Measurements from ENCODE around the gene HOXD10.
A peak's percentile ranks its signal among the peaks of the same experiment; 100 is the strongest.

Gene HOXD10

DNA sequence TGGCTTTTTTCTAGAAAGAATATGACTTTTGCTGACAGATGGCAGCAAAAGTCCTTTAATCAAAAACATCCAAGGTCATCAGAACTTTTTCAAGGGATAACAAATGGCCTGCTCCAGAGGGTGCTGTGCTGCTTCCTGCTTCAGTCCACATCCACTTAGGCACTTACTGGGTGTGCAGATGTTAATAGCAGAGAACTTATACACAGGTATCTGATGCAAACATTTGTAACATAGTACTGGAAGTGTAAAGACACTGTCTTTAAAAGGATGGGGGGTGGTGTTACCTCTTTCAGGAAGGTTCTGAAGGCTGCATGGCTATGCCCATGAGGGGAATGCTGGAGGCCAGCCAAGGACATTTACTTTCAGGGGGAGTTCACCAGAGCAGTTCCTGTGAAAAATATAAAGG is 18.5 kb downstream of the HOXD10 start:
- TF ChIP-seq MAX (IDR thresholded peaks at IDR 0.05) = no peak
- no peak for TF ChIP-seq EGR1 (IDR thresholded peaks at IDR 0.05)
- no peak for TF ChIP-seq RAD21 (IDR thresholded peaks at IDR 0.05; ENCODE audit: low read depth)
- no peak for TF ChIP-seq FOXM1 (IDR thresholded peaks at IDR 0.05; ENCODE audit: borderline replicate concordance, low read depth)
- no peak for TF ChIP-seq TCF12 (IDR thresholded peaks at IDR 0.05; ENCODE audit: low read depth)
- TF ChIP-seq, protein P1, sequence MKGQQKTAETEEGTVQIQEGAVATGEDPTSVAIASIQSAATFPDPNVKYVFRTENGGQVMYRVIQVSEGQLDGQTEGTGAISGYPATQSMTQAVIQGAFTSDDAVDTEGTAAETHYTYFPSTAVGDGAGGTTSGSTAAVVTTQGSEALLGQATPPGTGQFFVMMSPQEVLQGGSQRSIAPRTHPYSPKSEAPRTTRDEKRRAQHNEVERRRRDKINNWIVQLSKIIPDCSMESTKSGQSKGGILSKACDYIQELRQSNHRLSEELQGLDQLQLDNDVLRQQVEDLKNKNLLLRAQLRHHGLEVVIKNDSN (IDR thresholded peaks at IDR 0.05) = no peak
- no peak for TF ChIP-seq ZBTB7A (IDR thresholded peaks at IDR 0.05; ENCODE audit: low read depth)
- no peak for TF ChIP-seq TEAD4 (IDR thresholded peaks at IDR 0.05)
- no peak for TF ChIP-seq TAF1 (IDR thresholded peaks at IDR 0.05; ENCODE audit: low read depth)
- no peak for TF ChIP-seq EP300 (IDR thresholded peaks at IDR 0.05; ENCODE audit: borderline replicate concordance)
- TF ChIP-seq CREB1 (IDR thresholded peaks at IDR 0.05; ENCODE audit: low read depth) = no peak
- no peak for TF ChIP-seq YY1 (IDR thresholded peaks at IDR 0.05; ENCODE audit: low read depth)
- no peak for TF ChIP-seq CEBPB (IDR thresholded peaks at IDR 0.05)
- no peak for TF ChIP-seq REST (IDR thresholded peaks at IDR 0.05; ENCODE audit: low read depth)

DNA sequence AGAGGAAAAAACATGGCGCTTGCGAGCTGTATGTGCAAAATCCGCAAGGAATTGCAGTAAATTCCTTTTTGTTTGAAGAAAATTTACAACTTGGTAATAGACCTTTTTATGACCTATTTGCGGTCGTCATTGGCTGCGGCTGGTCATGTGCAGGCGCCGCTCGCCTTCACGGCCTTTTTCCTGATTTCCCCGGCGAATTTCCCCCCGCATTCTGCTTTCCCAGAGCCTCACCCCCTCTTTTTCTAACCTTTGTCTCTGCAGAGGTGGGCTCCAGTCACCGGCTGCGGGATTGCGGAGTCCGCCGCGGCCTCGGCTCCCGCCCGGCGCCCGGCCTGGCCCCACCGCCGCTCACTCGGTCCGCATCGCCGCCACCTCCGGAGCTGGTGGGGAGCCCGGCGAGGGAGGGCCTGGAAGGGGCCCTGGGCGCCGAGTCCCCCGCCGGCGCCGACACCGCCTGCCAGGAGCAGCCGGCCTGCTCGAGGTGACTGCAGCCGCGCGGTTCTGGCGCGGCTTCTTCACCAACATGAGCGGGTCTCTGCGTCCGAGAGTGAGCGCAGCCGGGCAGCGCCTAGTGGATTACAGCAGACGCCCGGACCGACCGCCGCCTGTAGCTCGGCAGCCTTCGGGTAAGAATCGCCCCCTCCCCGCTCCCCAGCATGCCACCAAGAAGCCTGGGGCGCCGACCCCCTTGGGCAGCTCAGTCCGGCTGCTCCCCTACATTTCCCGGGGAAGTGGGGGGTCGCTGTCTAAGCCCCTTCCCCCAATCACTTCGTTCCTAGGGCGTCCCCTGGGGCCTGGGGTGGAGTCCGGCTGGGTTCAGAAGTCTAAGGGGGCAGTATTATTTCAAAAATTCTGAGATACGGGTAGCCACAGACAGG is 20.0 kb downstream of the HOXD10 start:
- no peak for TF ChIP-seq NFIC (IDR thresholded peaks at IDR 0.05)
- TF ChIP-seq TAF1 (IDR thresholded peaks at IDR 0.05; ENCODE audit: low read depth) = peak; percentile 59
- TF ChIP-seq TEAD4 (IDR thresholded peaks at IDR 0.05) = no peak
- peak; percentile 28 for TF ChIP-seq MAX (IDR thresholded peaks at IDR 0.05)
- no peak for TF ChIP-seq REST (IDR thresholded peaks at IDR 0.05; ENCODE audit: low read depth)
- TF ChIP-seq TCF12 (IDR thresholded peaks at IDR 0.05; ENCODE audit: low read depth) = no peak
- TF ChIP-seq CEBPB (IDR thresholded peaks at IDR 0.05) = no peak
- TF ChIP-seq EP300 (IDR thresholded peaks at IDR 0.05; ENCODE audit: borderline replicate concordance) = no peak; the same call in 1 of the 2 replicates
- TF ChIP-seq FOXM1 (IDR thresholded peaks at IDR 0.05; ENCODE audit: borderline replicate concordance, low read depth) = no peak
- peak; percentile 91 for TF ChIP-seq ZBTB7A (IDR thresholded peaks at IDR 0.05; ENCODE audit: low read depth)
- TF ChIP-seq, protein P1 (IDR thresholded peaks at IDR 0.05) = peak; percentile 91
- TF ChIP-seq RAD21 (IDR thresholded peaks at IDR 0.05; ENCODE audit: low read depth) = no peak
- TF ChIP-seq YY1 (IDR thresholded peaks at IDR 0.05; ENCODE audit: low read depth) = peak; percentile 66
- no peak for TF ChIP-seq EGR1 (IDR thresholded peaks at IDR 0.05)
- no peak for TF ChIP-seq CREB1 (IDR thresholded peaks at IDR 0.05; ENCODE audit: low read depth)

- no peak for TF ChIP-seq NFIC (IDR thresholded peaks at IDR 0.05)
- no peak for TF ChIP-seq CEBPB (IDR thresholded peaks at IDR 0.05)
- no peak for TF ChIP-seq FOXM1 (IDR thresholded peaks at IDR 0.05; ENCODE audit: borderline replicate concordance, low read depth)
- TF ChIP-seq REST (IDR thresholded peaks at IDR 0.05; ENCODE audit: low read depth) = no peak
- no peak for TF ChIP-seq TCF12 (IDR thresholded peaks at IDR 0.05; ENCODE audit: low read depth)
- no peak for TF ChIP-seq CREB1 (IDR thresholded peaks at IDR 0.05; ENCODE audit: low read depth)
- no peak for TF ChIP-seq MAX (IDR thresholded peaks at IDR 0.05)
- no peak for TF ChIP-seq EP300 (IDR thresholded peaks at IDR 0.05; ENCODE audit: borderline replicate concordance)
- TF ChIP-seq, protein P1 (IDR thresholded peaks at IDR 0.05) = no peak
- TF ChIP-seq RAD21 (IDR thresholded peaks at IDR 0.05; ENCODE audit: low read depth) = no peak
- TF ChIP-seq TEAD4 (IDR thresholded peaks at IDR 0.05) = no peak
- no peak for TF ChIP-seq TAF1 (IDR thresholded peaks at IDR 0.05; ENCODE audit: low read depth)
- TF ChIP-seq YY1 (IDR thresholded peaks at IDR 0.05; ENCODE audit: low read depth) = no peak
- TF ChIP-seq ZBTB7A (IDR thresholded peaks at IDR 0.05; ENCODE audit: low read depth) = no peak
- TF ChIP-seq EGR1 (IDR thresholded peaks at IDR 0.05) = no peak
Observed at GRCh38 chr2:176137252-176137580, 20.6 kb downstream of the HOXD10 start.
